Loucy (cell line): Measurements from ENCODE around the gene ABCB1.

ENCODE experiments used
- H2AFZ ChIP-seq: fragments of 200-600 bp; sonication (generic); 2 replicates; pipeline ENCODE4 v1.6.0; 2016; ENCODE audit warnings: antibody characterized with exemption, mild to moderate bottlenecking, low read length, moderate library complexity
- H3F3A ChIP-seq: fragments of 200-600 bp; 2 replicates; pipeline ENCODE4 v1.6.0; 2016; ENCODE audit warnings: antibody characterized with exemption, low read depth, mild to moderate bottlenecking
- H3K27me3 ChIP-seq: fragments of 200-600 bp; sonication (generic); 2 replicates; pipeline ENCODE4 v1.6.1; 2014; ENCODE audit warnings: low read length, mild to moderate bottlenecking; ENCODE audit not compliant: insufficient read depth, poor library complexity, severe bottlenecking
- H3K36me3 ChIP-seq: fragments of 200-600 bp; sonication (generic); 2 replicates; pipeline ENCODE4 v1.6.1; 2016; ENCODE audit warnings: low read length; ENCODE audit not compliant: insufficient read depth
- H3K4me1 ChIP-seq: fragments of 200-600 bp; sonication (generic); 2 replicates; pipeline ENCODE4 v1.5.1; 2014; ENCODE audit warnings: low read length, mild to moderate bottlenecking; ENCODE audit not compliant: insufficient read depth, poor library complexity, severe bottlenecking
- H3K4me2 ChIP-seq: fragments of 200-600 bp; sonication (generic); 2 replicates; pipeline ENCODE4 v1.6.0; 2014; ENCODE audit warnings: antibody characterized with exemption, low read length, low read depth, mild to moderate bottlenecking; ENCODE audit not compliant: poor library complexity, severe bottlenecking
- H3K4me3 ChIP-seq: fragments of 200-600 bp; sonication (generic); 2 replicates; pipeline ENCODE4 v1.5.1; 2014; ENCODE audit warnings: low read length, mild to moderate bottlenecking, mixed read lengths; ENCODE audit not compliant: poor library complexity, severe bottlenecking
- H3K79me2 ChIP-seq: fragments of 200-600 bp; sonication (generic); 2 replicates; pipeline ENCODE4 v1.6.1; 2014; ENCODE audit warnings: low read length; ENCODE audit not compliant: insufficient read depth
- H3K9ac ChIP-seq: fragments of 200-600 bp; sonication (generic); 2 replicates; pipeline ENCODE4 v1.6.0; 2014; ENCODE audit warnings: mild to moderate bottlenecking, low read depth, low read length, moderate library complexity; ENCODE audit not compliant: poor library complexity, severe bottlenecking
- H3K9me2 ChIP-seq: fragments of 200-600 bp; sonication (generic); replicated peaks from 2 replicates; pipeline ENCODE4 v1.6.1; 2016; ENCODE audit warnings: low read depth, low read length, mixed read lengths
- H3K9me3 ChIP-seq: fragments of 200-600 bp; sonication (generic); 2 replicates; pipeline ENCODE4 v1.6.1; 2014; ENCODE audit warnings: mild to moderate bottlenecking, antibody characterized with exemption, low read length, low read depth; ENCODE audit not compliant: insufficient read depth
- H4K20me1 ChIP-seq: fragments of 200-600 bp; sonication (generic); 2 replicates; pipeline ENCODE4 v1.6.0; 2014; ENCODE audit warnings: antibody characterized with exemption, low read length, mild to moderate bottlenecking; ENCODE audit not compliant: insufficient read depth, poor library complexity, severe bottlenecking
- EZH2phosphoT487 ChIP-seq: fragments of 200-600 bp; IDR thresholded peaks from 2 replicates; pipeline ENCODE4 v1.6.1; 2018; ENCODE audit warnings: antibody characterized with exemption, mild to moderate bottlenecking, moderate library complexity, borderline replicate concordance
- TF ChIP-seq, protein P1 (sequence below): fragments of 200-600 bp; sonication (generic); conservative IDR thresholded peaks from 2 replicates; pipeline ENCODE4 v1.5.1; 2014; ENCODE audit warnings: mild to moderate bottlenecking, antibody characterized with exemption, low read length

The ABCB1 gene

GRCh38 chr7:87600130-87601124 is at the start of gene ABCB1:
ABCB1 (minus strand) TSS chr7:87600884; CDS start chr7:87600184, 700 bp downstream.
- no peaks in the 10 kb centered on the region for H3K27me3 ChIP-seq
- H3K4me3 ChIP-seq: no peak within 1 kb of the TSS
- H3K79me2 ChIP-seq: no peaks in the 10 kb centered on the region
- H3K9me2 ChIP-seq: no peaks in the 10 kb centered on the region
- H3K4me2 ChIP-seq: no peak within 1 kb of the TSS
- no peak within 1 kb of the TSS for H3K9ac ChIP-seq
- no peak within 1 kb of the TSS for H2AFZ ChIP-seq
- no peaks in the 10 kb centered on the region for H3K9me3 ChIP-seq
- no peak for TF ChIP-seq EZH2phosphoT487
- TF ChIP-seq, protein P1, sequence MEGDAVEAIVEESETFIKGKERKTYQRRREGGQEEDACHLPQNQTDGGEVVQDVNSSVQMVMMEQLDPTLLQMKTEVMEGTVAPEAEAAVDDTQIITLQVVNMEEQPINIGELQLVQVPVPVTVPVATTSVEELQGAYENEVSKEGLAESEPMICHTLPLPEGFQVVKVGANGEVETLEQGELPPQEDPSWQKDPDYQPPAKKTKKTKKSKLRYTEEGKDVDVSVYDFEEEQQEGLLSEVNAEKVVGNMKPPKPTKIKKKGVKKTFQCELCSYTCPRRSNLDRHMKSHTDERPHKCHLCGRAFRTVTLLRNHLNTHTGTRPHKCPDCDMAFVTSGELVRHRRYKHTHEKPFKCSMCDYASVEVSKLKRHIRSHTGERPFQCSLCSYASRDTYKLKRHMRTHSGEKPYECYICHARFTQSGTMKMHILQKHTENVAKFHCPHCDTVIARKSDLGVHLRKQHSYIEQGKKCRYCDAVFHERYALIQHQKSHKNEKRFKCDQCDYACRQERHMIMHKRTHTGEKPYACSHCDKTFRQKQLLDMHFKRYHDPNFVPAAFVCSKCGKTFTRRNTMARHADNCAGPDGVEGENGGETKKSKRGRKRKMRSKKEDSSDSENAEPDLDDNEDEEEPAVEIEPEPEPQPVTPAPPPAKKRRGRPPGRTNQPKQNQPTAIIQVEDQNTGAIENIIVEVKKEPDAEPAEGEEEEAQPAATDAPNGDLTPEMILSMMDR: no peak
- H4K20me1 ChIP-seq: no peaks in the 10 kb centered on the region
- H3K36me3 ChIP-seq: no peaks in the 10 kb centered on the region
- H3K4me1 ChIP-seq: no peaks in the 10 kb centered on the region
- H3F3A ChIP-seq: no peaks in the 10 kb centered on the region

DNA sequence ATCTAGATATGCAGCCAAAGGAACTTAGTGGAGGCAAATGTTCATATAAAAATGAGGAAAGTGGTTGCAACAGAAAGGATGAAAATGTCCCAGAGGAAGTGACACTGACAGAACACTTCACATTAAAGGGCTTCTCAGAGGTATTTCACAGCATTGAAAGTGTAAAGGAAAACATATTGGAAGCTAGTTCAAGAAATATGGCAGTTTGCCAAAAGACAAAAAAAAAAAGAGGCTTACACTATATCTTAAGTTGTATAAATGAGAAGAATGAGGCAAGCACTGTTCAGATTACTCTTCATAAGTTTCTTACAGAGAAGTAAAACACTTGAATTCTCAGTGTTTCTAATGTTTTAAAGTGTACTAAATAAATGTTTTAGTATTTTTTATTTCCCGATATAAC is 47.6 kb upstream of the ABCB1 start:
- no peaks in the 10 kb centered on the region for H3K4me1 ChIP-seq
- no peak overlapping the region for H3K9ac ChIP-seq
- no peaks in the 10 kb centered on the region for H3K36me3 ChIP-seq
- no peak overlapping the region for H3K4me2 ChIP-seq
- no peak overlapping the region for H3K4me3 ChIP-seq
- no peaks in the 10 kb centered on the region for H3K9me2 ChIP-seq
- TF ChIP-seq, protein P1: no peak
- no peak for TF ChIP-seq EZH2phosphoT487
- no peaks in the 10 kb centered on the region for H3K79me2 ChIP-seq
- H3F3A ChIP-seq: no peaks in the 10 kb centered on the region
- H3K9me3 ChIP-seq: no peaks in the 10 kb centered on the region
- H4K20me1 ChIP-seq: no peaks in the 10 kb centered on the region
- H3K27me3 ChIP-seq: no peaks in the 10 kb centered on the region
- H2AFZ ChIP-seq: no peak overlapping the region

GRCh38 chr7:87645446-87645845 is 44.8 kb upstream of the ABCB1 start:
- Histone ChIP-seq H2AFZ (no peak overlapping the region), H3K9me2 (no peaks in the 10 kb centered on the region), H3K4me1 (peaks cover 4% of the 10 kb centered on the region), H4K20me1 (no peaks in the 10 kb centered on the region), H3K4me2 (no peak overlapping the region), H3K4me3 (no peak overlapping the region), H3K36me3 (no peaks in the 10 kb centered on the region), H3F3A (no peaks in the 10 kb centered on the region), H3K9me3 (no peaks in the 10 kb centered on the region), H3K79me2 (no peaks in the 10 kb centered on the region), H3K27me3 (no peaks in the 10 kb centered on the region), H3K9ac (no peak overlapping the region)
- TF ChIP-seq EZH2phosphoT487: no peak
- TF ChIP-seq, protein P1: no peak
